Activated T-helper 1 cell treated with Interleukin-2 at 50 U/mL for 16 hours (primary cell): ENCODE data around the gene DSCAM.

Source experiments
- DNase-seq: peaks from one replicate; pipeline ENCODE4 v3.0.0-alpha.2; 2020; ENCODE audit warnings: low read depth

Gene DSCAM

GRCh38 chr21:40837456-40837855 lies 9.5 kb downstream of the DSCAM start:
- DNase-seq, result no peak

- DNase-seq, result no peak
Measured at GRCh38 chr21:40835184-40835694, 11.7 kb downstream of the DSCAM start.

DNA sequence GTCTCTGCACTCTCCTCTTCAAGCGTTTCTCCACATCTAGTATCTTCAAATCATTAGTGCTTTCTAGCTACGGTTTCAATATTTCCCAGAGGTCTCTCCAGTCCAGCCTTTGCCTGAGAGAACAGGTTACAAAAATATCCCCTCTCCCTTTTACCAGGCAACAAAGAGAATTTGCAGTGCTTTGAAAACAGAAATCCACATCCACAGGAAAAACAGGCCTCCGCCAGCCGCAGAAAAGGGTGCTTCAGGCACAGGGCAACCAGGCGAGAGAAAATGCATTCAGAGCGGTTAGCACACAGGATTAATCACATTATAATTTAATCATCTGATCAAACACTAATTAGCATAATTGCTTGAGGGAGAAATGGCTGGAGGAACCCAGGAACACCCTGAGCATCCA lies 13.8 kb downstream of the DSCAM start:
- no peak for DNase-seq

DNA sequence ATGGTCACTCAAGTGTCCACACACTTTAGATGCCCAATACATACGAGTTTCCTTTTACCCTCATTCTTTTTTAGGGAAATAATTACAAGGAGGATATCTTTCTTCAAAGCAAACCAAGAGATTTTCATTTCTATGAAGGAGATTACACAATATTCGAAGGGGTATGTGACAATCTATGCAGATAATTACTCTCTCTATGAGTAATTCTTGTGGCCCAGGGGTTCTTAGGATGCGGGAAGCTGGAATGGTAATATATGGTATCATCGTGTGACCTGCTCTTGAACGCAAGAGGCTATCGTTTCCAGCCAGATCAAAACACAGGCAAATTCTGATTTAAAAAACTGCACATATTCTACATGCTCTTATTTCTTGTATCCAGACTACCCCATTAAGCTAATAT lies 14.6 kb downstream of the DSCAM start:
- no peak for DNase-seq

DNA sequence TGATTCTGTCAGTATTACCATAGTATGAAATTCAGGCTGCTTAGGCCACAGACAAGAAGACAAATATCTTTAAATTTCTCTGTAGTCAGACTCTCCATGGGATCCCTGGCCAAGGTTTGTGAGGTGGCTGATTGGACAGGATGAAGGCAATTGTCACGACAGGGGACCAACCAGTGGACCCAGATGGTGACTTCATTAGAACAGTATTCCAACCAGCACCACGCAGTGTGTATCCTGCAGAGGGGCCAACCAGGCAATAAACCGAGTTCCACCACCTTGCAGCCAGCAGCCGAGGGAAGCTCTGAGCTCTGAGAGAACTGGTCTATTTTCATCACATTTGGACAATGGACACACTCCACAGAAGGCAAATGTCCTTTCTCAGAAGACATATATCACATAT lies 16.1 kb downstream of the DSCAM start:
- no peak for DNase-seq

GRCh38 chr21:40829791-40830190 lies 17.2 kb downstream of the DSCAM start:
- DNase-seq, result no peak

- DNase-seq, result no peak
Measured at GRCh38 chr21:40829308-40829707, 17.6 kb downstream of the DSCAM start.

DNA sequence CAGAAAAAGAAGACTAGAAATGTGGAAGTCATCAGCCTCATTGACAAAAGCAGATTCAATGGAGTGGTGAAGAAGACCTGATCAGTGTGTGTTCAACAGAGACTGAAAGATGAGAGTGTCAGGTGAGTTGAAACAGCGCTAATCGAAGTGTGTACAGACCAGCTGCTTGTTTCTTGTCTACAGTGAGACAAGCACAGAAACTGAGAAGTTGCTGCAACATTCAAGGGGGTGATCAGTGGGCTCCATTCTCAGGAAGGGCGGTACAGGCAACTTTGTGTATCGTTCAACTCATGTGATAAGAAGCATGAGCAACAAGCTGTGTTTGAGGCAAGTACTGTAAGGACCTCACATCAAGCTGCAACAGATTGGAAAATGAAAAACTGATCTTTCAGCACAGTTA lies 19.4 kb downstream of the DSCAM start:
- no peak for DNase-seq

DNA sequence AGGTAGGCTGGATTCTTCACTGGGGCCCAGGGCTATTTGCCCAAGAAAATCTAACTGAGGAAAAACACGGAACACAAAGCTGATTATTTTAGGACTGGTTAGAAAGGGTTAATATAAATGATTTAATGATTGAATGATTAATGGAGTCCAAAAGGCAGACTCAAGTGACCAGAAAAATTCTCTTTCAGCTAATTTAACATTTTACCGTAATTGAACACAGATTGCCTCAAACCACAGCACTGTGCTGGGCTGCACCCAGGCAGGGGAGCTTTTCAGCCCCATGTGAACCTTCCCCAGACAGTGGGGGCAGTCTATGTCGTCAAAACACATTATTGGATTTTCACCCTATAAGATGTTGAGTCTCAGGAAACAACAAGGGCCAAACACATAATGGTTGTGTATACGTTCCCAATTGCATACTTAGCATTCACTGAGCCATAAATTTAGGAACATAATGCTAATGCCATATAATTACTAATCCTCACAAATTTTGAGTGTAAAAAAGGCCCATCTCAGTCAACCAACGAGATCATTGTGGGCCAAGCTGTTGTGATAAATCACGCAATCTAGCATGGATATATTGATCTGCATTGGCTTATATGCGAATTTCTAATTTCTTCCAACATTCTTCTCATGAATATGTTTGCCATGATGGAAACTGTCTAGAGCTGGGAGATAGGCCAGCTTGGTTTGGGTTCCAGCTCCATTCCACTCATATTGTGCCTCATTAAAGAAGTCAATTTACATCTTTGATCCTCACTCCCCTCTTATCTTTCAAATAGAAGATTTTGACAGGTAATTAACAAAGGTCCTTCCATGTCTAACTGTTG lies 27.7 kb downstream of the DSCAM start:
- no peak for DNase-seq

DNA sequence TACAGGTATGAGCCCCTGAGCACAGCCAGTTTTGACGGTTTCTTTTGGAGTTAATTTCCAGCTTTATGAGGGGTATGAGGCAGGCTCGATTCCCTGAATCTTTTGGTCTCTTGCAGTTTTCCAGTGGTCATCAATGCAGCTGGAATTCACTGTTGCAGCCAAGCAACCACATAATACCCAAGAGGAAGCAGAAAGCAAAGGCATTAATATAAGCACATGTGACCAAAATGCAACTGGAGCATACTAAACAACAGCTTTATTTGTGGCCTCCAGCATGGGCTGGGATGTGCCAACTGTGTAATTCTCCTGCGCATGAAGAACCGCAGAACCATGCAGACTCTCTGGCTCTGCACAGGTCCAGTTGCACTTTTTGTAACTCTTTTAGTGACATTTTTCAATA lies 33.0 kb downstream of the DSCAM start:
- DNase-seq, result no peak

DNA sequence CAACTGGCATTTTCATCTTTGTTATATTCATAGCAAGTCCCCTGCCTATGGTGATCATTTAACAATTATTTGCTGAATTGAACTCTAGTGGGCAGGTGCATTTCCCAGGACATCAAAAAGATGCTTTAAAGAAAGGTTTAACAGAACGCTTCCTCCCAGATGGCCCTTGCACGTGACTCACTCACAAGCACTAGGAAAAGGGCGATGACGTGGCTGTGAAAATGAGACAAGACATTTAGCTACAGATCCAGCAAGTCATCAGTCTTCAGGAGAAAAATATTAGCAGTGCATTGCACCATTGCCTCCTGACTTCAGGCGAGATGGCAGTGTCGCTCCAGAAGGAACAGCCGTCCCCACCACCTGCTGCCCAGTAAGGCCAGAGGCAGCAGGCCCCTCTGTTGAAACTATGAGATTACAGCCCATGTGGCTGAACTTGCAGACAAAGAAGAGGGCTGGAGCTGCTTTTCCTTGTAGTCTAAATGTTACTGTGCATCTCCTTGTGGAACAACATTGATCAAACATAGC lies 37.2 kb downstream of the DSCAM start:
- DNase-seq, result no peak

DNA sequence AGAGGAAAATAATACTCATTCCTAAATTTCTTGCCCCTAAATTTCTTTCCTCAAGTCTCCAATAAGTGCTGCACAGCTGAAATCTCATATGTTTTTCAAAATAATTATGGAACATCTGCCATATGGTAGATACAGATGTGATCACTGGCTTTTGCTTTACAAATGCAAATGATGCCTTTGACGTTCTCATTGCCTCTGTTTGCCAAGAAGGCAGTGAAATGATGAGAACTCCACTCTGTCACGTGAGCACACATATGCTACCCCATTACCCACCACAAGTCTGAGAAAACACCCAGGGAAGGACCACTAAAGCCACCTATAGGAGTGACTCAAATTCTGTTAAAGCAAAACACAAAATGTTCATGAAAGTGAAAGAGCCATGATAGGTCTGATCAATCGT lies 43.9 kb downstream of the DSCAM start:
- no peak for DNase-seq

- DNase-seq, result no peak
Measured at GRCh38 chr21:40800126-40800525, 46.8 kb downstream of the DSCAM start.

- DNase-seq, result no peak
Measured at GRCh38 chr21:40797891-40798290, 49.1 kb downstream of the DSCAM start.

- no peak for DNase-seq
Measured at GRCh38 chr21:40797410-40797809, 49.5 kb downstream of the DSCAM start.

- DNase-seq, result no peak
Measured at GRCh38 chr21:40796464-40796863, 50.5 kb downstream of the DSCAM start.

DNA sequence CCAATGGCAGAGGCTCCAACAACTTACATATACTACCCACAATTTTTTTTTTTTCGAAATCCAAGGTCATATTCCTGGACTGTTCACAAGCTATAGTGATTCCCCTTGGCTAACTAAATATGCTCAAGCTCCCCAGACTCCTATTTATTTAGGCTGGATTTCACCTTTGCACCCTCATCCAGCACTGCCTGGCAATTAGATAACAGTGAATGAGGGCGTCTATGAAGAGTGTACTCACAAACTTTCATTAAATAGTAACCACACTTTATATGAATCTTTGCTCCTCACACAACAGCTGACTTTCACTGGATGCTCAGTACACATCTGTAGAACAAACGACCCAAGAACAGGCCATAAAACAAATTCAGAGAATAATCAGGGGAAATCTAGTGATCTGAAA lies 51.6 kb downstream of the DSCAM start:
- DNase-seq, result no peak

GRCh38 chr21:40792691-40793456 lies 54.1 kb downstream of the DSCAM start:
- DNase-seq, result no peak

DNA sequence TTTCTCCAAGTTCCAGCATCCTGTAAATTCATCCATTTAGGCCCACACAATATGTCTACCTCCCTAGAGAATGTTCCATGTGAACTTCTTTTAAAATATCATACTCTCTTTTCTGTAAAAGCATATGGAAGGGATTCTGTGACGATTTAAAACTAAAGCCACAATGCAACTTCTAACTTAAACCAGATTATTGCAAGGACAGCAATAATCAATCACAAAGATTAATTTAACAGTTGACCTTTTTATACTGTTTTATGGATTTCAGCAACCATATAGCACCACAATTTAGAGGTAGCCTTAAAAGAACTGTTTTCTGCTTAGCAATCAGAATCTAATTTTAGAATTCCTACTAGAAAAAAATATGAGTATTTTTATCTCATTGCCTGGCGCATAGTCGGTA lies 58.3 kb downstream of the DSCAM start:
- no peak for DNase-seq

DNA sequence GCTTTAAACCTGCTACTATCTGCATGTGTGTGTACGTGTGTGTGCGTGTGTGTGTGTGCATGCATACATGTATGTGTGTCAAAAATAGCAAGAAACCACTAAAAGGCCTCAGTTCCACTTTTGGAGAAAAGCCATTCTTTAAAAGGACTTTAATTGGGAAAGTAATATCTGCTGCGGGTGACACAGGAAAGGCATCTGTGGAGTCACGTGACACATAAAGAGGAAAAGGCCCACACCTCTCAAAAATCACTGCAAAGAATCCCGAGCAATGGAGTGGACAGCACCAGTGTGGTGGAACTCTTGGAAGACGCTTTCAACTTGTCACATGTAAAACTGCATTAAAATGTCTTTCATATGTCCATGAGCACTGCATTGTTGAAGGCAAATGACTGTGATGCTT lies 63.6 kb downstream of the DSCAM start:
- DNase-seq, result no peak

- no peak for DNase-seq
Measured at GRCh38 chr21:40770435-40771055, 76.4 kb downstream of the DSCAM start.

- no peak for DNase-seq
Measured at GRCh38 chr21:40769231-40769630, 77.7 kb downstream of the DSCAM start.

DNA sequence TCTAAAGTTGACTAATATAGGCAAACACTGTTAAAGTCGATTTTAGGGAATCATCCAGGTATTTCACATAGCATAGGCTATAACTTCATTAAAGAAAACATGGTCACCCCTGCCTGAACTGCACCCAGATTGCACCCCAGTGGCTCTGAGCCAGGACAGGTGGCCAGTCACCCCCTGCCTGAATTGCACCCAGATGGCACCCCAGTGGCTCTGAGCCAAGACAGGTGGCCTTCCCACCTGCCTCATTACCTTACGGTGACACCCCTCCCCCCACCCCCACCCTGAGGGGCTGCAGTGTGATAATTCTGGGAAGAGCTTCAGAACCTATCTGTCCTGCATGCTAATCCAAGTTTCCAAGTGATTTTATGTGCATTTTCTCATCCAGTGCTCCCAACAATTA lies 78.9 kb downstream of the DSCAM start:
- DNase-seq, result no peak
